BLaER1 (cell line): Measurements from ENCODE around the gene LRRC4C.

Experiments used
- H3K27ac ChIP-seq: shearing (Covaris generic); formaldehyde crosslinking; 2 replicates; pipeline ENCODE4 v1.8.1; 2022
- H3K27me3 ChIP-seq: shearing (Covaris generic); formaldehyde crosslinking; 2 replicates; pipeline ENCODE4 v1.8.1; 2022
- H3K36me3 ChIP-seq: shearing (Covaris generic); formaldehyde crosslinking; 2 replicates; pipeline ENCODE4 v1.8.1; 2022
- H3K4me1 ChIP-seq: shearing (Covaris generic); formaldehyde crosslinking; 2 replicates; pipeline ENCODE4 v1.8.1; 2022
- H3K4me2 ChIP-seq: shearing (Covaris generic); formaldehyde crosslinking; 2 replicates; pipeline ENCODE4 v1.8.1; 2022
- H3K4me3 ChIP-seq: shearing (Covaris generic); formaldehyde crosslinking; 2 replicates; pipeline ENCODE4 v1.8.1; 2022
- H3K9ac ChIP-seq: shearing (Covaris generic); formaldehyde crosslinking; 2 replicates; pipeline ENCODE4 v1.8.1; 2022
- H3K9me3 ChIP-seq: shearing (Covaris generic); formaldehyde crosslinking; 2 replicates; pipeline ENCODE4 v1.8.1; 2022
- H4K20me1 ChIP-seq: shearing (Covaris generic); formaldehyde crosslinking; 2 replicates; pipeline ENCODE4 v1.8.1; 2022
- Cebpa-rat ChIP-seq: shearing (Covaris generic); IDR thresholded peaks from 2 replicates; pipeline ENCODE4 v1.8.1; 2022

The LRRC4C gene

DNA sequence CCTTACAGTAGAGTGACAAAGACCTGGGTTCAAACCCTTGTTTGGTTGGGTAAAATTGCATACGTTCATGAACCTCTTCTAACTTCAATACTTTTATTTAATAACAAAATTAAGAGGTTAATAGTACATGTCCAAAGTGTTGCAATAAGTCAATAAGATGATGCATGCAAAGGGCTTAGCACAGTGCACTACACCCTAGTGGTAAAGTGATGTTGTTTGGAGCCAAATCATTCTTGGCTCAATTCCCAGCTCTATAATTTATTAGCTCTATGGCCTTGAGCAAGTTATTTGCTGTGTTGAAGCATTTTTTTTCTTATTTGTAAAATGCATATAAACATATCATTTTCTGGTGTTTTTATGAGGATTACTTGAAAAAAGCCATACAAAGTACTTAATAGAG, 945.3 kb downstream of the LRRC4C start:
- Histone ChIP-seq H3K27me3 (no peaks in the 10 kb centered on the region), H3K4me1 (no peaks in the 10 kb centered on the region), H3K4me2 (no peak overlapping the region), H3K36me3 (no peaks in the 10 kb centered on the region), H3K9me3 (no peaks in the 10 kb centered on the region), H4K20me1 (no peaks in the 10 kb centered on the region), H3K9ac (no peak overlapping the region), H3K27ac (no peak overlapping the region), H3K4me3 (no peak overlapping the region)
- TF ChIP-seq Cebpa-rat: no peak

DNA sequence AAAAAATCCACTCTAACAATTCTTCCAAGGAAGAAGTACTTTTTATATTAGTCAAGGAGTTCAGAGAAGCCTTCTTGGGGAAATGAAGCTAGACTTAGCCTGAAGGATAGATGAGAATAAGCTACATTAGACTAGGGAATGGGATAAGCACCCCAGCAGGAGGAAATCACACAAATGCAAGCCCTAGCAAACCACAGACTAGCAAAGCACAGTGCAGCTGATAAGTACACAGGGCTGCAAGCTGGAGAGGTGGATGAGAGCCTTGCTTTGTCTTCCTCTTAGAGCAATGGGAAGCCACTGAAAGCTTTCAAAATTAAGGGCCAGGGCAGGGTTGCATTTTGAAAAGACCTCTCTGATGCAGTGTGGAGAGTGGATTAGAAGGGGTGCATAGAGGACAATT, 946.2 kb downstream of the LRRC4C start:
- Histone ChIP-seq H3K9ac (no peak overlapping the region), H3K4me3 (no peak overlapping the region), H4K20me1 (no peaks in the 10 kb centered on the region), H3K27ac (no peak overlapping the region), H3K9me3 (no peaks in the 10 kb centered on the region), H3K27me3 (no peaks in the 10 kb centered on the region), H3K36me3 (no peaks in the 10 kb centered on the region), H3K4me1 (no peaks in the 10 kb centered on the region), H3K4me2 (no peak overlapping the region)
- no peak for TF ChIP-seq Cebpa-rat

GRCh38 chr11:40508303-40508702, 951.1 kb downstream of the LRRC4C start:
- Histone ChIP-seq H3K27ac (no peak overlapping the region), H3K4me3 (no peak overlapping the region), H3K4me2 (no peak overlapping the region), H3K9ac (no peak overlapping the region), H4K20me1 (no peaks in the 10 kb centered on the region), H3K9me3 (no peaks in the 10 kb centered on the region), H3K36me3 (no peaks in the 10 kb centered on the region), H3K27me3 (no peaks in the 10 kb centered on the region), H3K4me1 (no peaks in the 10 kb centered on the region)
- no peak for TF ChIP-seq Cebpa-rat

DNA sequence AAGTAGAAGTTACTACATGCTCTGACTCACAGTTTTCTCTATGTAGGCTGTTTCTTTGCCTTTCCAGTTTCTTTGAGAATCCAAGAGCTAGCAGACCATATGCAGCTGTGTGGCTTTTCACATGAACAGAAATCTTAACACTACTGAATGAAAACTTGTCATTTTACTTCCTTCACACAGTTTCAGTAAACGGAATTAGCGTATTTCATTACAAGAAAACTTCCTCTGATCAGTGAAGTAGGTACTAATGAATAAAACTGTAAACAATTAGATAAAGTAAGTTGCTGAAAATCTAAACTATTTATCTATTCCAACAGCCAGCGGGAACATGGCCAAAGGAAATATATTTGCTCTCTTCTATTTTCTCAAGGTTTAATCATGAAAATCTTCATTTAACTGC, 953.2 kb downstream of the LRRC4C start:
- no peak for TF ChIP-seq Cebpa-rat
- Histone ChIP-seq H3K27ac (no peak overlapping the region), H3K4me2 (no peak overlapping the region), H3K4me3 (no peak overlapping the region), H3K4me1 (no peaks in the 10 kb centered on the region), H3K36me3 (no peaks in the 10 kb centered on the region), H3K9me3 (peaks cover 4% of the 10 kb centered on the region; the same call in 1 of the 2 replicates), H4K20me1 (no peaks in the 10 kb centered on the region), H3K9ac (no peak overlapping the region), H3K27me3 (no peaks in the 10 kb centered on the region)

DNA sequence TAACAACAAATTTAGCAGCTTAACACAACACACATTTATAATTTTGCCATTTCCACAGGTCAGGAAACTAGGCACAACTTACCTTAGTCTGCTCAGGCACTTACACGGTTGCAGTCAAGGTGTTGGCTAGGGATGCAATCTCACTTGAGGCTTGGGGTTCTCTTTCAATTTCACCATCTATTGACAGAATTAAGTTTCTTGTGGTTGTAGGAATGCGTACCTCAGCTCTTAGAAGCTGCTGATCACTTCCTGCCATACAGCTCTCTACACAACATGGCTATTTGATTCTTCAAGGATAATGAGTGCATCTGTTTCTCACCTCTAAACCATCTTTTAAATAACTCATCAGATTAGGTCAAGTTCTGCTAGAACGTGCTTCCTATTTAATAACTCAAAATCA, 968.1 kb downstream of the LRRC4C start:
- no peaks in the 10 kb centered on the region for H4K20me1 ChIP-seq
- TF ChIP-seq Cebpa-rat: no peak
- H3K9me3 ChIP-seq: no peaks in the 10 kb centered on the region
- no peak overlapping the region for H3K4me2 ChIP-seq
- no peak overlapping the region for H3K9ac ChIP-seq
- H3K27ac ChIP-seq: no peak overlapping the region
- H3K36me3 ChIP-seq: no peaks in the 10 kb centered on the region
- H3K27me3 ChIP-seq: no peaks in the 10 kb centered on the region
- H3K4me1 ChIP-seq: no peaks in the 10 kb centered on the region
- no peak overlapping the region for H3K4me3 ChIP-seq

DNA sequence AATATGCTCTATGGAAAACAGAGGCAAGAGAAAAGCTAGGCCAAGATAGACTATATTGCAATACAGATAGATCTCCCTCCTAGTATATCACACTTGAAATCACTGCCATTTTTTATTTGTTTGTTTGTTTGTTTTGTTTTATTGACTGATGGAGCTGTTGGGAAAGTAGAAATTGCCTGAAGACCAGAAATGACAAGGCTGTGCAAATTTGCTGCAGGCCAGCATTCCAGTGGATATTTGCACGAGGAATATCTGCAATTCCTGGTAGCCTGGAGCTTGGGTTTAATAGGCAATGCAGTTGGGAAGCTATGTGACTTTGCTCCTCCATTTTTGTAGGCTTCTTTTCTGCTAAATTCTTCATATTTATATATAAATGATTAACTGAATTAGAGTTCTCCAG, 991.7 kb downstream of the LRRC4C start:
- Histone ChIP-seq H3K27ac (no peak overlapping the region), H3K4me2 (no peak overlapping the region), H3K9ac (no peak overlapping the region), H3K4me1 (no peaks in the 10 kb centered on the region), H3K9me3 (no peaks in the 10 kb centered on the region), H3K4me3 (no peak overlapping the region), H3K27me3 (no peaks in the 10 kb centered on the region), H4K20me1 (no peaks in the 10 kb centered on the region), H3K36me3 (no peaks in the 10 kb centered on the region)
- TF ChIP-seq Cebpa-rat: no peak

DNA sequence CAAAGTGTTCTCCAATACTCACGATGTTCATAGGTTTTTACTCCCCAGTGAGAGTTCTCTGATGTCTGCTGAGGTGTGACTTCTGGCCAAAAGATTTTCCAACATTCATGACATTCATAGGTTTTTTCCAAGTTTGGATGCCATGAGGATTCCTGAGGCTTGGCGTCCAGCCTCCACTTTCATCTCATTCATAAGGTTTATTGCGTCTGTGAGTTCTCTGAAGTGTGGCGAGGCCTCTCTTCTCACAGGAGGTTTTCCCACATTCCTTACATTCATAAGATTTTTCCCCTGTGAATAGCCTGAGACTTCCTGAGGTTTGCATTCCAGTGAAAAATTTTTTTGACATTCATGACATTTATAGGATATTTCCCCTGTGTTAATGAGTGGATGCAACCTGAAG, 1014.1 kb downstream of the LRRC4C start:
- Histone ChIP-seq H3K4me1 (no peaks in the 10 kb centered on the region), H4K20me1 (no peaks in the 10 kb centered on the region), H3K27me3 (no peaks in the 10 kb centered on the region), H3K27ac (no peak overlapping the region), H3K4me3 (no peak overlapping the region), H3K9ac (no peak overlapping the region), H3K36me3 (no peaks in the 10 kb centered on the region), H3K4me2 (no peak overlapping the region), H3K9me3 (peaks cover 23% of the 10 kb centered on the region)
- no peak for TF ChIP-seq Cebpa-rat

- H3K9me3 ChIP-seq: peaks cover 23% of the 10 kb centered on the region
- no peak overlapping the region for H3K9ac ChIP-seq
- no peak overlapping the region for H3K27ac ChIP-seq
- no peak for TF ChIP-seq Cebpa-rat
- H3K4me2 ChIP-seq: no peak overlapping the region
- H4K20me1 ChIP-seq: no peaks in the 10 kb centered on the region
- no peaks in the 10 kb centered on the region for H3K27me3 ChIP-seq
- no peaks in the 10 kb centered on the region for H3K4me1 ChIP-seq
- H3K4me3 ChIP-seq: no peak overlapping the region
- no peaks in the 10 kb centered on the region for H3K36me3 ChIP-seq
These were observed 1015.3 kb downstream of the LRRC4C start for GRCh38 chr11:40444151-40444550.

- Histone ChIP-seq H3K9me3 (no peaks in the 10 kb centered on the region), H3K4me3 (no peak overlapping the region), H3K27ac (no peak overlapping the region), H3K36me3 (no peaks in the 10 kb centered on the region), H3K27me3 (no peaks in the 10 kb centered on the region), H3K4me1 (no peaks in the 10 kb centered on the region), H3K4me2 (no peak overlapping the region), H4K20me1 (no peaks in the 10 kb centered on the region), H3K9ac (no peak overlapping the region)
- no peak for TF ChIP-seq Cebpa-rat
These were observed 1024.1 kb downstream of the LRRC4C start for GRCh38 chr11:40435344-40435743.

DNA sequence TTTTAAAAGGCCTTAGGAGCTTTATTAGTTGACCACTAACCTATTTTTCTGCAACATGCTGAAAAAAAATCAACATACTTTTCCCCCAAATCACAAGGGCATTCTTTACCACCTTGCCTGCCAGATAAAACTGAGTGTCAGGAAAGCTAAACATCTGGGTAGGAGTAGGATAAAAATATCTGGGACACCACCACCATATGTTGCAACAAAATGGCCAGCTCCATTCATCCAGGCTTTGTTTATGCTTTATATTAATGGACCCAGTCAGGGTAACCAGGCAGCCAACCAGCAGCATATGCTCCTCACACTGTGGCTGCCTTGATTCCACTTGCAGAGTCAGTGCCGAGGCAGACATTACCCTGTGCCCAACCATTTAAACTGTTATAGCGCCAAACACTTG, 1024.5 kb downstream of the LRRC4C start:
- H3K9ac ChIP-seq: no peak overlapping the region
- H3K27me3 ChIP-seq: no peaks in the 10 kb centered on the region
- no peaks in the 10 kb centered on the region for H3K4me1 ChIP-seq
- no peak for TF ChIP-seq Cebpa-rat
- no peaks in the 10 kb centered on the region for H3K9me3 ChIP-seq
- H3K4me3 ChIP-seq: no peak overlapping the region
- no peaks in the 10 kb centered on the region for H4K20me1 ChIP-seq
- no peaks in the 10 kb centered on the region for H3K36me3 ChIP-seq
- no peak overlapping the region for H3K27ac ChIP-seq
- no peak overlapping the region for H3K4me2 ChIP-seq

GRCh38 chr11:40432358-40432757, 1027.1 kb downstream of the LRRC4C start:
- no peak for TF ChIP-seq Cebpa-rat
- Histone ChIP-seq H3K9me3 (no peaks in the 10 kb centered on the region), H3K36me3 (no peaks in the 10 kb centered on the region), H3K4me2 (no peak overlapping the region), H3K4me1 (no peaks in the 10 kb centered on the region), H4K20me1 (no peaks in the 10 kb centered on the region), H3K4me3 (no peak overlapping the region), H3K27me3 (no peaks in the 10 kb centered on the region), H3K9ac (no peak overlapping the region), H3K27ac (no peak overlapping the region)
